HepG2 (cell line): Measurements from ENCODE around the gene ZNF638. TPM values are rescaled to one million over a fixed set of nuclear protein-coding genes. Genes with fewer than 3 reads are reported as not detected.

Experiments used
- ATAC-seq: fragments of 200-7000 bp; cut with Tn5 transposase; 3 replicates; pipeline ENCODE4 v1.9.1; 2020; ENCODE audit warnings: mild to moderate bottlenecking, moderate library complexity
- BruUV-seq: library from RNA; stranded (reverse); fragments of 400-500 nt; replicated peaks from 2 replicates; lab custom pipeline; 2021; lab: Mats Ljungman, UMichigan
- CTCF ChIA-PET: fragments of 300-600 bp; formaldehyde crosslinking; extraction: SDS; loops from one replicate; lab custom pipeline; 2021; ENCODE audit warnings: low total read pairs, inconsistent platforms, low intra/inter-chr PET ratio; lab: Yijun Ruan, JAX
- POLR2A ChIA-PET: fragments of 350-600 bp; sonication (Branson Sonifier 250); formaldehyde crosslinking; loops from one replicate; lab custom pipeline; 2020; ENCODE audit warnings: antibody characterized with exemption, inconsistent platforms; lab: Yijun Ruan, JAX
- DNase-seq: peaks from one replicate; pipeline ENCODE4 v3.0.0-alpha.2; 2015; ENCODE audit warnings: low spot score
- FAIRE-seq: peaks from 3 replicates; lab custom pipeline; 2011; peaks lifted over from hg19 to GRCh38; lab: Jason Lieb, UNC
- H2AFZ ChIP-seq: one replicate; pipeline ENCODE4 v1.6.1; 2011; ENCODE audit warnings: low read length, inconsistent platforms
- H3K27ac ChIP-seq: fragments of 300-600 bp; 3 replicates; pipeline ENCODE4 v1.8.0; 2011; ENCODE audit warnings: mixed run types, mild to moderate bottlenecking, mixed read lengths, low read length, inconsistent platforms; ENCODE audit not compliant: insufficient read depth; ENCODE audit errors: extremely low read length
- H3K27me3 ChIP-seq, 2 experiments: fragments of 200-600 bp in 1 of 2; 2 replicates in 1 of 2; 3 replicates in 1 of 2; pipeline versions ENCODE4 v1.6.0 to v1.8.0; 2011; ENCODE audit warnings: low read length in 2 of 2, mild to moderate bottlenecking in 2 of 2, moderate library complexity in 2 of 2, inconsistent platforms in 1 of 2; ENCODE audit not compliant: insufficient read depth in 2 of 2, control insufficient read depth in 1 of 2
- H3K36me3 ChIP-seq, 2 experiments: fragments of 200-600 bp in 1 of 2; replicated peaks in 1 of 2; 2 replicates in 1 of 2; 3 replicates in 1 of 2; pipeline versions ENCODE4 v1.5.1 to v1.8.0; 2011; ENCODE audit warnings: low read length in 2 of 2, inconsistent platforms in 1 of 2; ENCODE audit not compliant: insufficient read depth in 2 of 2, control insufficient read depth in 1 of 2
- H3K4me1 ChIP-seq: 2 replicates; pipeline ENCODE4 v1.5.1; 2012; ENCODE audit warnings: low read length, inconsistent platforms; ENCODE audit not compliant: insufficient read depth
- H3K4me2 ChIP-seq: 2 replicates; pipeline ENCODE4 v1.6.0; 2011; ENCODE audit warnings: low read depth, low read length, inconsistent platforms
- H3K4me3 ChIP-seq, 3 experiments: fragments of 200-600 bp in 1 of 3; sonication (generic), shearing (Covaris generic) in 1 of 3; replicated peaks in 1 of 3; 2 replicates each; pipeline ENCODE4 v1.5.1; 2011 to 2016; ENCODE audit warnings: low read length in 3 of 3, inconsistent platforms in 2 of 3, low read depth in 2 of 3, mild to moderate bottlenecking in 2 of 3, control low read depth in 1 of 3, mixed read lengths in 1 of 3; ENCODE audit not compliant: insufficient read depth in 1 of 3
- H3K79me2 ChIP-seq: one replicate; pipeline ENCODE4 v1.6.1; 2011; ENCODE audit warnings: low read length, inconsistent platforms; ENCODE audit not compliant: insufficient read depth
- H3K9ac ChIP-seq: 2 replicates; pipeline ENCODE4 v1.6.0; 2011; ENCODE audit warnings: mild to moderate bottlenecking, low read depth, low read length, inconsistent platforms; ENCODE audit not compliant: insufficient read depth
- H3K9me3 ChIP-seq: 2 replicates; pipeline ENCODE4 v1.5.1; 2012; ENCODE audit warnings: mild to moderate bottlenecking, low read length
- H4K20me1 ChIP-seq: 2 replicates; pipeline ENCODE4 v1.6.0; 2011; ENCODE audit warnings: inconsistent platforms, mild to moderate bottlenecking, low read length, moderate library complexity; ENCODE audit not compliant: insufficient read depth
- ERF ChIP-seq: IDR thresholded peaks from 2 replicates; pipeline ENCODE4 v1.6.1; 2018; ENCODE audit warnings: missing biosample characterization, missing genetic modification reagents
- HNRNPK ChIP-seq: fragments of 200-400 bp; formaldehyde crosslinking; IDR thresholded peaks from 2 replicates; pipeline ENCODE4 v1.6.1; 2018; ENCODE audit warnings: low read length, low read depth, moderate library complexity, mild to moderate bottlenecking; ENCODE audit not compliant: poor library complexity, severe bottlenecking
- HOXD1 ChIP-seq: sonication (generic); formaldehyde crosslinking; IDR thresholded peaks from 2 replicates; pipeline ENCODE4 v1.5.0; 2020; ENCODE audit warnings: missing genetic modification reagents
- KLF16 ChIP-seq, 2 experiments: sonication (generic) in 1 of 2; formaldehyde crosslinking in 1 of 2; IDR thresholded peaks; 2 replicates each; pipeline versions ENCODE4 v1.6.1 to v1.8.0; 2016 to 2023; ENCODE audit warnings: missing genetic modification reagents in 2 of 2, missing compliant biosample characterization in 1 of 2
- MAFF ChIP-seq: IDR thresholded peaks from 2 replicates; pipeline ENCODE4 v1.6.1; 2011; ENCODE audit warnings: low read depth, low read length, improper control_type of control experiment
- MAFK ChIP-seq, 2 experiments: IDR thresholded peaks in 1 of 2; conservative IDR thresholded peaks in 1 of 2; 2 replicates each; pipeline ENCODE4 v1.6.1; 2011; ENCODE audit warnings: improper control_type of control experiment in 2 of 2, low read length in 2 of 2
- MED8 ChIP-seq: sonication (generic); formaldehyde crosslinking; IDR thresholded peaks from 2 replicates; pipeline ENCODE4 v1.8.1; 2023; ENCODE audit warnings: mild to moderate bottlenecking, missing genetic modification reagents; ENCODE audit not compliant: insufficient replicate concordance
- NCOR1 ChIP-seq: fragments of 200-600 bp; sonication (generic); IDR thresholded peaks from 2 replicates; pipeline ENCODE4 v1.7.0; 2017; ENCODE audit warnings: antibody characterized with exemption, low read length, borderline replicate concordance
- PCBP1 ChIP-seq: fragments of 200-400 bp; formaldehyde crosslinking; IDR thresholded peaks from 2 replicates; pipeline ENCODE4 v1.6.1; 2017; ENCODE audit warnings: mild to moderate bottlenecking, low read depth, low read length, borderline replicate concordance
- PHF21A ChIP-seq: sonication (generic); formaldehyde crosslinking; IDR thresholded peaks from 2 replicates; pipeline ENCODE4 v1.5.0; 2020; ENCODE audit warnings: mild to moderate bottlenecking, missing genetic modification reagents
- RFX1 ChIP-seq: fragments of 450-650 bp; IDR thresholded peaks from 2 replicates; pipeline ENCODE4 v1.6.1; 2017
- SMARCE1 ChIP-seq: fragments of 450-650 bp; IDR thresholded peaks from 2 replicates; pipeline ENCODE4 v1.6.1; 2017; ENCODE audit warnings: borderline replicate concordance
- SNAPC2 ChIP-seq: sonication (generic); formaldehyde crosslinking; IDR thresholded peaks from 2 replicates; pipeline ENCODE4 v1.8.1; 2022; ENCODE audit warnings: mild to moderate bottlenecking, missing genetic modification reagents
- WIZ ChIP-seq: sonication (generic); formaldehyde crosslinking; IDR thresholded peaks from 2 replicates; pipeline ENCODE4 v1.5.1; 2020; ENCODE audit warnings: mild to moderate bottlenecking, missing genetic modification reagents
- XBP1 ChIP-seq: sonication (generic); formaldehyde crosslinking; IDR thresholded peaks from 2 replicates; pipeline ENCODE4 v1.5.0; 2020; ENCODE audit warnings: missing genetic modification reagents
- ZBTB1 ChIP-seq: sonication (generic); formaldehyde crosslinking; IDR thresholded peaks from 2 replicates; pipeline ENCODE4 v1.4.0; 2020; ENCODE audit warnings: missing genetic modification reagents, borderline replicate concordance
- ZFP37 ChIP-seq: sonication (generic); formaldehyde crosslinking; IDR thresholded peaks from 2 replicates; pipeline ENCODE4 v1.4.0; 2020; ENCODE audit warnings: missing genetic modification reagents, borderline replicate concordance
- ZNF460 ChIP-seq: sonication (generic); formaldehyde crosslinking; IDR thresholded peaks from 2 replicates; pipeline ENCODE4 v1.5.1; 2020; ENCODE audit warnings: missing genetic modification reagents, mild to moderate bottlenecking, borderline replicate concordance
- ZNF496 ChIP-seq: sonication (generic); formaldehyde crosslinking; IDR thresholded peaks from 2 replicates; pipeline ENCODE4 v1.8.1; 2023; ENCODE audit warnings: mild to moderate bottlenecking, moderate library complexity, missing genetic modification reagents; ENCODE audit not compliant: insufficient replicate concordance
- ZNF530 ChIP-seq: sonication (generic); formaldehyde crosslinking; IDR thresholded peaks from 2 replicates; pipeline ENCODE4 v1.5.0; 2020; ENCODE audit warnings: low read depth, mild to moderate bottlenecking, missing genetic modification reagents
- ZNF652 ChIP-seq: IDR thresholded peaks from 2 replicates; pipeline ENCODE4 v1.6.1; 2016; ENCODE audit warnings: low read depth, borderline replicate concordance
- ZSCAN20 ChIP-seq: sonication (generic); formaldehyde crosslinking; IDR thresholded peaks from 2 replicates; pipeline ENCODE4 v1.4.0; 2020; ENCODE audit warnings: missing genetic modification reagents, mild to moderate bottlenecking, borderline replicate concordance
- in situ Hi-C: cut with HindIII; loops from 2 replicates; pipeline ENCODE4 v1.10.0; 2017; ENCODE audit warnings: low pct_unique_long_range_greater_than_20kb; ENCODE audit not compliant: extremely low pct_ligation_motif_present
- intact Hi-C: fragments of 100-400 bp; cut with micrococcal nuclease; formaldehyde crosslinking; loops from one replicate; pipeline ENCODE4 v1.10.0; 2022; ENCODE audit not compliant: unreplicated experiment
- polyA plus RNA-seq, 8 experiments: library from polyadenylated mRNA; depleted of rRNA in 3 of 8; stranded (reverse) in 7 of 8; unstranded in 1 of 8; fragments of >200 nt; fragmentation: Illumina TruSeq in 4 of 8; extraction: Trizol in 4 of 8; gene quantifications; 2 replicates each; pipeline versions ENCODE4 v1.2.1 to v1.2.3, GENCODE V29; 2011 to 2016; ENCODE audit warnings: low read depth in 4 of 8, missing spikeins in 1 of 8, mixed read lengths in 1 of 8; ENCODE audit not compliant: insufficient read depth in 1 of 8
- total RNA-seq, 5 experiments: library from RNA; depleted of rRNA; stranded (reverse); fragments of >200 nt; fragmentation: Illumina TruSeq; extraction: Trizol; gene quantifications; 2 replicates each; pipeline ENCODE4 v1.2.3, GENCODE V29; 2016; ENCODE audit warnings: low read depth in 1 of 5
- TF ChIP-seq, protein P1 (sequence below): IDR thresholded peaks from 2 replicates; pipeline ENCODE4 v1.6.1; 2016; ENCODE audit warnings: low read depth, borderline replicate concordance

Gene ZNF638
- total and polyA plus RNA-seq, 2 of the 13 experiments (the other 11 are each of a cell fraction or from before 2014, with no cell fraction given), result 92.7 to 144 TPM

- TF ChIP-seq NCOR1 (no peak), HNRNPK (no peak), ZFP37 (no peak), ZBTB1 (no peak), XBP1 (no peak), PHF21A (CRISPR knock-in tag) (no peak), SMARCE1 (no peak)
Measured at GRCh38 chr2:71327916-71328315, 3.7 kb upstream of the ZNF638 start (continued).

- intact Hi-C loops, result no loop called here
- POLR2A ChIA-PET, result no interaction called here
- Histone ChIP-seq H3K36me3 (peaks cover 2 to 3% of the 10 kb centered on the region in 2 experiments; a peak in 1 of 5 replicates), H3K27ac (no peak overlapping the region)
- CTCF ChIA-PET, result no interaction called here
- TF ChIP-seq ZNF652 (CRISPR knock-in tag) (no peak), SNAPC2 (CRISPR knock-in tag) (no peak), KLF16 (CRISPR knock-in tag; IDR thresholded peaks at IDR 0.05) (no peak), PCBP1 (no peak), ERF (CRISPR knock-in tag) (no peak), MAFK (conservative IDR thresholded peaks at IDR 0.05 in 1 of 2, IDR thresholded peaks at IDR 0.05 in 1 of 2; ENCODE audit: low read length in 2 of 2) (peak; percentile 84 to 89), ZNF530 (CRISPR knock-in tag) (no peak), WIZ (CRISPR knock-in tag) (no peak), ZBTB1 (no peak), ZNF460 (CRISPR knock-in tag) (no peak), ZNF496 (CRISPR knock-in tag) (no peak), MED8 (CRISPR knock-in tag) (no peak), RFX1 (no peak), HOXD1 (CRISPR knock-in tag) (no peak), MAFF (peak; percentile 84), ZSCAN20 (CRISPR knock-in tag) (no peak)
- TF ChIP-seq, protein P1, sequence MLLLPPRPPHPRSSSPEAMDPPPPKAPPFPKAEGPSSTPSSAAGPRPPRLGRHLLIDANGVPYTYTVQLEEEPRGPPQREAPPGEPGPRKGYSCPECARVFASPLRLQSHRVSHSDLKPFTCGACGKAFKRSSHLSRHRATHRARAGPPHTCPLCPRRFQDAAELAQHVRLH (CRISPR knock-in tag), result no peak
- TF ChIP-seq, all 625 proteins: peak for 2
- in situ Hi-C loops, result no loop called here
- Histone ChIP-seq H3K4me3 (no peak overlapping the region), H3K9me3 (no peaks in the 10 kb centered on the region), H2AFZ (no peak overlapping the region), H3K79me2 (peaks cover 34% of the 10 kb centered on the region), H4K20me1 (peaks cover 29% of the 10 kb centered on the region), H3K9ac (no peak overlapping the region), H3K4me2 (no peak overlapping the region), H3K27me3 (peaks cover 0 to 5% of the 10 kb centered on the region in 2 experiments; a peak in 1 of 5 replicates), H3K4me1 (peaks cover 45% of the 10 kb centered on the region)
- no peak for DNase-seq
- no TSS peak for BruUV-seq
- ATAC-seq, result no peak
- FAIRE-seq, result no peak
Measured at GRCh38 chr2:71330155-71330554, 1.4 kb upstream of the ZNF638 start.
